DND-41 (cell line): Measurements from ENCODE around the gene SPTBN5.

Experiments used
- ATAC-seq: fragments of 200-7000 bp; cut with Tn5 transposase; 3 replicates; pipeline ENCODE4 v1.9.1; 2021; ENCODE audit warnings: low read depth; ENCODE audit not compliant: insufficient read depth
- DNase-seq: peaks from one replicate; pipeline ENCODE4 v3.0.0-alpha.2; 2020
- H2AFZ ChIP-seq: 2 replicates; pipeline ENCODE4 v1.6.0; 2012; ENCODE audit warnings: low read depth, low read length
- H3K27ac ChIP-seq: 2 replicates; pipeline ENCODE4 v1.5.1; 2012; ENCODE audit warnings: low read length, inconsistent platforms
- H3K27me3 ChIP-seq: fragments of 200-600 bp; sonication (generic); 2 replicates; pipeline ENCODE4 v1.6.0; 2012; ENCODE audit warnings: low read length, mild to moderate bottlenecking, inconsistent platforms; ENCODE audit not compliant: insufficient read depth, poor library complexity
- H3K36me3 ChIP-seq: 2 replicates; pipeline ENCODE4 v1.5.1; 2012; ENCODE audit warnings: low read length, inconsistent platforms; ENCODE audit not compliant: insufficient read depth
- H3K4me1 ChIP-seq: 2 replicates; pipeline ENCODE4 v1.5.1; 2012; ENCODE audit warnings: mild to moderate bottlenecking, low read length; ENCODE audit not compliant: insufficient read depth
- H3K4me2 ChIP-seq: 2 replicates; pipeline ENCODE4 v1.6.0; 2012; ENCODE audit warnings: mild to moderate bottlenecking, moderate library complexity, low read length, inconsistent platforms; ENCODE audit not compliant: insufficient read depth
- H3K4me3 ChIP-seq, 2 experiments: fragments of 200-600 bp in 1 of 2; shearing (Covaris generic) in 1 of 2; 2 replicates each; pipeline ENCODE4 v1.5.1; 2012 to 2016; ENCODE audit warnings: inconsistent platforms in 2 of 2, low read length in 2 of 2, mild to moderate bottlenecking in 2 of 2, low read depth in 1 of 2, moderate library complexity in 1 of 2
- H3K79me2 ChIP-seq: 2 replicates; pipeline ENCODE4 v1.6.0; 2012; ENCODE audit warnings: low read length, inconsistent platforms; ENCODE audit not compliant: insufficient read depth
- H3K9ac ChIP-seq: 2 replicates; pipeline ENCODE4 v1.6.0; 2012; ENCODE audit warnings: low read depth, mild to moderate bottlenecking, inconsistent platforms, low read length, moderate library complexity
- H3K9me3 ChIP-seq: 2 replicates; pipeline ENCODE4 v1.5.1; 2012; ENCODE audit warnings: low read length, moderate library complexity, mild to moderate bottlenecking, inconsistent platforms; ENCODE audit not compliant: insufficient read depth, severe bottlenecking
- H4K20me1 ChIP-seq: 2 replicates; pipeline ENCODE4 v1.6.0; 2012; ENCODE audit warnings: low read length; ENCODE audit not compliant: insufficient read depth
- CTCF ChIP-seq: IDR thresholded peaks from 2 replicates; pipeline ENCODE4 v1.5.1; 2012; ENCODE audit warnings: borderline replicate concordance, low read length, moderate library complexity, mild to moderate bottlenecking; ENCODE audit not compliant: poor library complexity, severe bottlenecking; ENCODE audit errors: extremely low read depth
- EZH2 ChIP-seq: IDR thresholded peaks from 3 replicates; pipeline ENCODE4 v1.6.1; 2012; ENCODE audit warnings: borderline replicate concordance, low read depth, mild to moderate bottlenecking, moderate library complexity, low read length, inconsistent platforms; ENCODE audit not compliant: severe bottlenecking

The SPTBN5 gene

GRCh38 chr15:41932101-41932500, 38.2 kb upstream of the SPTBN5 start:
- no peak for ATAC-seq
- H3K4me1 ChIP-seq: peaks cover 20% of the 10 kb centered on the region
- TF ChIP-seq CTCF: no peak
- no peak for TF ChIP-seq EZH2
- no peak for DNase-seq
- H2AFZ ChIP-seq: no peak overlapping the region
- no peaks in the 10 kb centered on the region for H3K9me3 ChIP-seq
- H3K4me3 ChIP-seq: no peak overlapping the region
- no peak overlapping the region for H3K4me2 ChIP-seq
- no peaks in the 10 kb centered on the region for H3K36me3 ChIP-seq
- no peak overlapping the region for H3K9ac ChIP-seq
- H3K27me3 ChIP-seq: no peaks in the 10 kb centered on the region
- no peak overlapping the region for H3K27ac ChIP-seq
- no peaks in the 10 kb centered on the region for H3K79me2 ChIP-seq
- no peaks in the 10 kb centered on the region for H4K20me1 ChIP-seq

- Histone ChIP-seq H3K9me3 (no peaks in the 10 kb centered on the region), H3K27me3 (no peaks in the 10 kb centered on the region), H4K20me1 (no peaks in the 10 kb centered on the region), H3K27ac (no peak overlapping the region), H3K4me3 (no peak overlapping the region), H3K79me2 (no peaks in the 10 kb centered on the region), H3K4me2 (no peak overlapping the region), H3K9ac (no peak overlapping the region), H3K4me1 (peaks cover 20% of the 10 kb centered on the region), H3K36me3 (no peaks in the 10 kb centered on the region), H2AFZ (no peak overlapping the region)
- no peak for TF ChIP-seq CTCF
- no peak for TF ChIP-seq EZH2
- ATAC-seq (no peak), DNase-seq (no peak)
Observed at GRCh38 chr15:41930867-41931222, 37.0 kb upstream of the SPTBN5 start.

- no peak overlapping the region for H3K4me3 ChIP-seq
- H3K9ac ChIP-seq: no peak overlapping the region
- DNase-seq: no peak
- H3K27me3 ChIP-seq: no peaks in the 10 kb centered on the region
- no peaks in the 10 kb centered on the region for H3K36me3 ChIP-seq
- H3K4me1 ChIP-seq: peaks cover 16% of the 10 kb centered on the region
- H3K79me2 ChIP-seq: no peaks in the 10 kb centered on the region
- no peak overlapping the region for H3K4me2 ChIP-seq
- no peak overlapping the region for H2AFZ ChIP-seq
- no peaks in the 10 kb centered on the region for H3K9me3 ChIP-seq
- ATAC-seq: no peak
- no peaks in the 10 kb centered on the region for H4K20me1 ChIP-seq
- no peak for TF ChIP-seq EZH2
- no peak for TF ChIP-seq CTCF
- H3K27ac ChIP-seq: no peak overlapping the region
Observed at GRCh38 chr15:41930221-41930866, 36.5 kb upstream of the SPTBN5 start.
